Colonic mucosa (tissue), 4 donors: ENCODE measurements around the gene BTAF1. TPM values are rescaled to one million over a fixed set of nuclear protein-coding genes. Genes with fewer than 3 reads are reported as not detected.
"Not testable (repeated sequence)": the region's sequence is repeated elsewhere in the genome, so short reads cannot be mapped to it uniquely, and the experiment has no call there.

ENCODE experiments used
- DNase-seq: peaks from one replicate; pipeline ENCODE4 v3.0.0-alpha.2; 2020
- H3K27ac ChIP-seq: fragments of 200-600 bp; one replicate; pipeline ENCODE4 v1.8.0; 2021
- H3K27me3 ChIP-seq: fragments of 200-600 bp; one replicate; pipeline ENCODE4 v1.8.0; 2021
- H3K36me3 ChIP-seq: fragments of 200-600 bp; one replicate; pipeline ENCODE4 v1.8.0; 2021
- H3K4me1 ChIP-seq: fragments of 200-600 bp; one replicate; pipeline ENCODE4 v1.8.0; 2021; ENCODE audit warnings: mild to moderate bottlenecking
- H3K4me3 ChIP-seq: fragments of 200-600 bp; one replicate; pipeline ENCODE4 v1.8.0; 2021
- H3K9ac ChIP-seq, 2 donors: one replicate each; pipeline ENCODE4 v1.7.0; 2013; ENCODE audit warnings: control low read depth in 2 of 2, low read depth in 2 of 2, low read length in 2 of 2
- H3K9me3 ChIP-seq: fragments of 200-600 bp; one replicate; pipeline ENCODE4 v1.8.0; 2021
- intact Hi-C: fragments of 100-400 bp; cut with DNase I; formaldehyde crosslinking; loops from one replicate; pipeline ENCODE4 v1.14.1; 2022
- total RNA-seq, 2 donors: library from RNA; stranded (reverse); fragmentation: NEBNext Ultra II Directional in 1 of 2; extraction: Animal tissue kit (Norgen Biotek cat#: 25700) in 1 of 2; gene quantifications; one replicate each; pipeline ENCODE4 v1.2.1, GENCODE V29; 2021
- TF ChIP-seq, protein P1 (sequence below): fragments of 200-600 bp; IDR thresholded peaks from one replicate; pipeline ENCODE4 v1.8.0; 2022; ENCODE audit warnings: antibody characterized with exemption, mild to moderate bottlenecking
- donor health status: healthy.
- donor health status: DM: no; HTN: no; CAD: no.
- donor health status: DM: no; HTN: no; CAD: no.

The BTAF1 gene
- total RNA-seq, 2 donors from 2014 or later = 20.7 to 25.0 TPM

DNA sequence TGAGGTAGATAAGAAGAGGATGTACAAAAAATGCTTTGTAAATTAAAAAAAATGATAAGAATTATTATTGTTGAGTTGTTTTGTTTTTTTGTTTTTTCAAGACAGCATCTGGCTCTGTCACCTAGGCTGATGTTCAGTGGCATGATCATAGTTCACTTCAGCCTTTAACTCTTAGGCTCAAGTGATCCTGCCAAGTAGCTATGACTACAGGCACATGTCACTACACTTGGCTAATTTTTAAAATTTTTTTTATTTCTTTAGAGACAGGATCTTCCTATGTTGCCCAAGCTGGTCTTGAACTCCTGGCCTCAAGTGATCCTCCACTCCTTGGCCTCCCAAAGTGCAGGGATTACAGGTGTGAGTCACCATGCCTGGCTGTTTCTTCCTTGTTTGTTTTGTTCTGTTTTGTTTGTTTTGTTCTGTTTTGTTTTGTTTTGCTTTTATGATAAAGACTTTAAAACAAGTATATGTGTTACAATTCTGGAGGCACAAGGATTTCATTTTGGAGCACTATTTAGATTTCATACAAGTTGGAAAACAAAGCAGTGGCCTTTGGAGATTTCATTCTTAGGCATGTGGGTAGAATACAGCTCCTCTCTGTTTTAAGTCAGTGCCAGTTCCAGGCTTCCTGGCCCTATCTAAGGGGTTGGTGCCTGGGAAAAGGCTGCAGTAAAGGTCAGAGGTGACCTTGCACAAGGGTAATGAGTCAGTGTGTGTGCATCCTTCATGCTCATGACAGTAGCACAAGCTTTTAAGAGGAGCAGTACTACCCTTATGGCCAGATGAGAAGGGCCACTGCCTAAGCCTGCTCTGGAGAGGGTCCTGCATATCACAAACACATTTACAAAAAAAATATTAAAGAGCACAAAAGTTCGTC is 32.2 kb upstream of the BTAF1 start:
- H3K27me3 ChIP-seq = peaks cover 6% of the 10 kb centered on the region
- H3K9ac ChIP-seq = no peak overlapping the region
- TF ChIP-seq, protein P1, sequence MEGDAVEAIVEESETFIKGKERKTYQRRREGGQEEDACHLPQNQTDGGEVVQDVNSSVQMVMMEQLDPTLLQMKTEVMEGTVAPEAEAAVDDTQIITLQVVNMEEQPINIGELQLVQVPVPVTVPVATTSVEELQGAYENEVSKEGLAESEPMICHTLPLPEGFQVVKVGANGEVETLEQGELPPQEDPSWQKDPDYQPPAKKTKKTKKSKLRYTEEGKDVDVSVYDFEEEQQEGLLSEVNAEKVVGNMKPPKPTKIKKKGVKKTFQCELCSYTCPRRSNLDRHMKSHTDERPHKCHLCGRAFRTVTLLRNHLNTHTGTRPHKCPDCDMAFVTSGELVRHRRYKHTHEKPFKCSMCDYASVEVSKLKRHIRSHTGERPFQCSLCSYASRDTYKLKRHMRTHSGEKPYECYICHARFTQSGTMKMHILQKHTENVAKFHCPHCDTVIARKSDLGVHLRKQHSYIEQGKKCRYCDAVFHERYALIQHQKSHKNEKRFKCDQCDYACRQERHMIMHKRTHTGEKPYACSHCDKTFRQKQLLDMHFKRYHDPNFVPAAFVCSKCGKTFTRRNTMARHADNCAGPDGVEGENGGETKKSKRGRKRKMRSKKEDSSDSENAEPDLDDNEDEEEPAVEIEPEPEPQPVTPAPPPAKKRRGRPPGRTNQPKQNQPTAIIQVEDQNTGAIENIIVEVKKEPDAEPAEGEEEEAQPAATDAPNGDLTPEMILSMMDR = no peak
- H3K9me3 ChIP-seq = no peaks in the 10 kb centered on the region
- DNase-seq = no peak
- no peak overlapping the region for H3K27ac ChIP-seq
- no peak overlapping the region for H3K4me3 ChIP-seq
- intact Hi-C loops = no loop called here
- H3K36me3 ChIP-seq = no peaks in the 10 kb centered on the region
- H3K4me1 ChIP-seq = no peaks in the 10 kb centered on the region

DNA sequence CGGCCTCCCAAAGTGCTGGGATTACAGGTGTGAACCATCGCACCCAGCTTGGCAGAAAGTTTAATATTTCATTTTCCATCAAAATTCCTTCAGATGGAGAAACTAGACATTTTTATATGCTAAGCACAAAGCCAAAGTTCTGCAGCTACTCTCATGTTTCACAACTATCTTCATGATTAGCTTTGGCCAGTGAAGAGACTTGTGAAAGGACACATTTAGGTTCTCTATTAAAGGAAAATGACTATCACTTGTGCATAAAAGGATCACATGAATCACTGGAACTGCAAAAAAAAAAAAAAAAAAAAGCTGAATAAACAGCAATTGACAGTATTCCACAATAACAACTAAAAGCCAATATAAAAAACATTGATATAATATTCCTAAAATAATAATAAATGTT is 30.5 kb upstream of the BTAF1 start:
- no peaks in the 10 kb centered on the region for H3K36me3 ChIP-seq
- H3K4me3 ChIP-seq = no peak overlapping the region
- no peaks in the 10 kb centered on the region for H3K27me3 ChIP-seq
- no peaks in the 10 kb centered on the region for H3K9me3 ChIP-seq
- no peaks in the 10 kb centered on the region for H3K4me1 ChIP-seq
- no peak overlapping the region for H3K27ac ChIP-seq
- TF ChIP-seq, protein P1 = no peak
- DNase-seq = no peak
- intact Hi-C loops = no loop called here
- H3K9ac ChIP-seq = no peak overlapping the region

DNA sequence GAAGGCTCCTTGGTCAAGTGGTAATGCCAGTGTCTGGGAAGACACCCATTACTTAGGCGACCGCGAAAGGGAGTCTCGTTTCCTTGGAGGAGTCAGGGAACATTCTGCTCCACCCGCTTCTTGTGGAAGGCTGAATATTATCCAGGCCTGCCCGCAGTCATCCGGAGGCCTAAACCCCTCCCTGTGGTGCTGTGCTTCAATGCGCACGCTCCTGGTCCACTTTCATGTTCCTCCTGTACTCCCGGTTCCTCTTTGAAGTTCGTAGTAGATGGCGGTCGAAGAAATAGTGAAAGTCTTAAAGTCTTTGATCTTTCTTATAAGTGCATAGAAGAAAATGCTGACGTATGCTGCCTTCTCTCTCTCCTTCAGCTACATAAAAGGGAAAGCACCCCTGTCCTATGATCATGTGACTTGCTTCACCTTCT is 29.3 kb upstream of the BTAF1 start:
- DNase-seq, H3K36me3 ChIP-seq, H3K27me3 ChIP-seq, H3K27ac ChIP-seq, H3K4me1 ChIP-seq, H3K9ac ChIP-seq, H3K9me3 ChIP-seq, intact Hi-C loops, H3K4me3 ChIP-seq: not testable (repeated sequence)

DNA sequence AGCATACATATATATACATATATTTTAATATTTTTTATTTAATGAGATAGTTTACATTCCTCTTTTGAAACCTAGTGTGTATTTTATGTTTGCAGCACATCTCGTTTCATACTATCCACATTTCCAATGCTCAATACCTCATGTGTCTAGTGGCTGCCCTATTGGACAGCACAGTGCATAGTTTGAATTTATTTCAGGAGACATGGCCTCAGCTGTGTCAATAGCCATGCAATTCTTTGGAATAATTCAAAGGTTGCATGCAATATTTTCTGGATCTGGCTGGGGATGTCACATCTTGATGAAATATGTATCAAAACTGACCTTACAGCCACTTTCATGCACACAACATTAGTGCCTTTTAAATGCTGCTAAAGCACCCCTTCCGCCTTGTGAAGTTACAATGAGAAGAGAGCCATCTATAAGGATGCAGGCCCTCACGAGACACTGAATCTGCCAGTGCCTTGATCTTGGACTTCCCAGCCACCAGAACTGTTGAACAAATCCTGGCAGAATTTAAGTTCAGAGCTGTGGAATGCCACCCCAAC is 27.3 kb upstream of the BTAF1 start:
- TF ChIP-seq, protein P1 = no peak
- H3K4me3 ChIP-seq = no peak overlapping the region
- DNase-seq = no peak
- no peaks in the 10 kb centered on the region for H3K9me3 ChIP-seq
- H3K27me3 ChIP-seq = no peaks in the 10 kb centered on the region
- intact Hi-C loops = no loop called here
- H3K27ac ChIP-seq = no peak overlapping the region
- H3K36me3 ChIP-seq = no peaks in the 10 kb centered on the region
- no peak overlapping the region for H3K9ac ChIP-seq
- no peaks in the 10 kb centered on the region for H3K4me1 ChIP-seq

DNA sequence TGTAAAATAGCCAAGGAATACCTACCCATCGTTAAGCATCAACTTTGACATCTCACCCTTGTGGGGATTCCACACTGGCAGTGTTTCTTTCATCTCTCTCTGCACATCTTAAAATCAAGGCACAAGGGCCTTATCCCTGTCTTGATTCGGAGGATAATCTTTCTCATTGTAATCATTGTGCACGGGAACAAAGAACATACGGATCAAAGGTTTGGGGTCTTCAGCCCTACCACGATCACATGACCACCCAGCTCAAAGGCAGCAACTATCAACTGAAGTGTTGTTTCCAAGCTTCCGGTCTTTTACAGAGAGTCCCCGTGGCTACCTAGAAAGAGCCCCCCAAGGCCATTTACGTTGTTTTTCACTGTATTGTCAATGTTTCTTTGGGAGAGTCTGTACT is 26.1 kb upstream of the BTAF1 start:
- intact Hi-C loops = no loop called here
- Histone ChIP-seq H3K9me3 (no peaks in the 10 kb centered on the region), H3K4me3 (no peak overlapping the region), H3K9ac (no peak overlapping the region), H3K27ac (no peak overlapping the region), H3K27me3 (no peaks in the 10 kb centered on the region), H3K36me3 (no peaks in the 10 kb centered on the region), H3K4me1 (peaks cover 5% of the 10 kb centered on the region)
- no peak for DNase-seq
- TF ChIP-seq, protein P1 = no peak
